Mesothelial cell of epicardium (in vitro differentiated cells): Measurements from ENCODE around the gene OR56A3. TPM values are rescaled to one million over a fixed set of nuclear protein-coding genes. Genes with fewer than 3 reads are reported as not detected.

Experiments used
- DNase-seq, 2 experiments: peaks; one replicate each; pipeline ENCODE4 v3.0.0; 2021; ENCODE audit warnings: low spot score in 2 of 2; ENCODE audit not compliant: unreplicated experiment in 2 of 2
- H3K27ac Mint-ChIP-seq: 2 replicates; pipeline ENCODE4 v1.8.0; 2021; ENCODE audit warnings: mixed read lengths
- H3K27me3 Mint-ChIP-seq: 2 replicates; pipeline ENCODE4 v1.8.0; 2021; ENCODE audit warnings: low read depth, mixed read lengths
- H3K36me3 Mint-ChIP-seq: 2 replicates; pipeline ENCODE4 v1.8.0; 2021; ENCODE audit warnings: mixed read lengths
- H3K4me1 Mint-ChIP-seq: 2 replicates; pipeline ENCODE4 v1.8.0; 2021; ENCODE audit warnings: mixed read lengths
- H3K4me3 Mint-ChIP-seq: 2 replicates; pipeline ENCODE4 v1.8.0; 2021; ENCODE audit warnings: mild to moderate bottlenecking, moderate library complexity, mixed read lengths
- H3K9me3 Mint-ChIP-seq: 2 replicates; pipeline ENCODE4 v1.8.0; 2021; ENCODE audit warnings: mixed read lengths
- total RNA-seq: library from RNA; stranded (reverse); gene quantifications from 3 replicates; pipeline ENCODE4 v1.2.1, GENCODE V29; 2021
- TF ChIP-seq, protein P1 (sequence below): fragments of 200-600 bp; sonication (generic); IDR thresholded peaks from one replicate; pipeline ENCODE4 v1.5.0; 2021; ENCODE audit warnings: antibody characterized with exemption; ENCODE audit not compliant: unreplicated experiment

Gene OR56A3
- total RNA-seq, 1 donor from 2014 or later = not detected

DNA sequence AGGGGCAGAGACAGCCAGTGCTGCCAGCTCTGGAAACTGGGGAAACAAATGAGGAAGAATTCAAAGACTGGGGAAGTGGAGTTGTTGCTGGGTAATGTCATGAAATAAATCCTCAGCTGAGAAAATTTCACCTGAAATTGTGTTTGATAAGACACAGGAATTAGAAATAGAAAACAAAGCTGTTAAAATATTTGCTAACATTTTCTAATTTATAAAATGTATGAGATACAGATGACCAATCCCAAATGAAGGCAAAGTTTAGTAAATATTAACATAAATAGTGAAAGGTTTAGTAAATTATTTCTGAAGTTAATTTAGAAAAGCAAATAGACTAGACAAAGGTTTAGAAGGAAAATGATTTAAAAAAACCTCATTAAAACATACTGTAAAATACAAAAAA is 26.3 kb downstream of the OR56A3 start, which contains the start of gene OR56A5:
OR56A5 (minus strand) TSS at position 101 of the 400 bp plus-strand sequence; CDS start at position 101, 0 bp downstream.
- Mint-ChIP-seq H3K4me1 (no peaks in the 10 kb centered on the region), H3K9me3 (peaks cover 31% of the 10 kb centered on the region), H3K27me3 (peaks cover 16% of the 10 kb centered on the region), H3K27ac (no peak within 1 kb of the TSS), H3K36me3 (no peaks in the 10 kb centered on the region), H3K4me3 (no peak within 1 kb of the TSS)
- TF ChIP-seq, protein P1, sequence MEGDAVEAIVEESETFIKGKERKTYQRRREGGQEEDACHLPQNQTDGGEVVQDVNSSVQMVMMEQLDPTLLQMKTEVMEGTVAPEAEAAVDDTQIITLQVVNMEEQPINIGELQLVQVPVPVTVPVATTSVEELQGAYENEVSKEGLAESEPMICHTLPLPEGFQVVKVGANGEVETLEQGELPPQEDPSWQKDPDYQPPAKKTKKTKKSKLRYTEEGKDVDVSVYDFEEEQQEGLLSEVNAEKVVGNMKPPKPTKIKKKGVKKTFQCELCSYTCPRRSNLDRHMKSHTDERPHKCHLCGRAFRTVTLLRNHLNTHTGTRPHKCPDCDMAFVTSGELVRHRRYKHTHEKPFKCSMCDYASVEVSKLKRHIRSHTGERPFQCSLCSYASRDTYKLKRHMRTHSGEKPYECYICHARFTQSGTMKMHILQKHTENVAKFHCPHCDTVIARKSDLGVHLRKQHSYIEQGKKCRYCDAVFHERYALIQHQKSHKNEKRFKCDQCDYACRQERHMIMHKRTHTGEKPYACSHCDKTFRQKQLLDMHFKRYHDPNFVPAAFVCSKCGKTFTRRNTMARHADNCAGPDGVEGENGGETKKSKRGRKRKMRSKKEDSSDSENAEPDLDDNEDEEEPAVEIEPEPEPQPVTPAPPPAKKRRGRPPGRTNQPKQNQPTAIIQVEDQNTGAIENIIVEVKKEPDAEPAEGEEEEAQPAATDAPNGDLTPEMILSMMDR = no peak
- DNase-seq = no peak

GRCh38 chr11:5973530-5973929 is 31.5 kb downstream of the OR56A3 start:
- Mint-ChIP-seq H3K4me1 (no peaks in the 10 kb centered on the region), H3K27ac (no peak overlapping the region), H3K4me3 (no peak overlapping the region), H3K9me3 (peaks cover 23% of the 10 kb centered on the region), H3K36me3 (no peaks in the 10 kb centered on the region), H3K27me3 (peaks cover 16% of the 10 kb centered on the region)
- TF ChIP-seq, protein P1 = no peak
- no peak for DNase-seq

GRCh38 chr11:5983443-5983842 is 41.4 kb downstream of the OR56A3 start:
- no peak overlapping the region for H3K27ac Mint-ChIP-seq
- peaks cover 36% of the 10 kb centered on the region for H3K9me3 Mint-ChIP-seq
- no peaks in the 10 kb centered on the region for H3K36me3 Mint-ChIP-seq
- TF ChIP-seq, protein P1 = no peak
- DNase-seq = no peak
- peaks cover 9% of the 10 kb centered on the region for H3K27me3 Mint-ChIP-seq
- no peak overlapping the region for H3K4me3 Mint-ChIP-seq
- H3K4me1 Mint-ChIP-seq = no peaks in the 10 kb centered on the region

DNA sequence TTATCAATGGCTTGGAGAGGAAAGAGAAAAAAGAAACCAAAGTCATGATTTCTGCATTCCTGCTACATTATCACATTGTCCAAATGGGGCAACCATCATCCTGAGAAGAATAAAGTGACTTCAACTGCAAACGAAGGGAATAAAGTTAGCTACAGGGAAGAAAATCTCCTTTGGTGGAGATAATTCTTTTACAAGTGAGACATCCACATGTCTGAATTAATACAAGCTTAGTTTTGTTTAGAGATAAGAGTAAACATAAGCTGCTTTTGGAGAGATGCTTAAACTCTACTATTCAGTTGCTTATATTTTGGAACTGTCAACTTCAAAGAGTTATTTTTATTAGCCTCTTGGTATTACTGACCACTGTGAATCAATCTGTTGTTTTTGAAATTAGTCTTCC is 44.8 kb downstream of the OR56A3 start, which contains the start of gene OR52L1:
OR52L1 (minus strand) TSS at position 101 of the 400 bp plus-strand sequence; CDS start at position 46, 55 bp downstream.
- Mint-ChIP-seq H3K27ac (no peak within 1 kb of the TSS), H3K36me3 (no peaks in the 10 kb centered on the region), H3K27me3 (peaks cover 34% of the 10 kb centered on the region), H3K4me1 (no peaks in the 10 kb centered on the region), H3K4me3 (no peak within 1 kb of the TSS), H3K9me3 (peaks cover 3% of the 10 kb centered on the region)
- TF ChIP-seq, protein P1 = no peak
- DNase-seq = no peak

DNA sequence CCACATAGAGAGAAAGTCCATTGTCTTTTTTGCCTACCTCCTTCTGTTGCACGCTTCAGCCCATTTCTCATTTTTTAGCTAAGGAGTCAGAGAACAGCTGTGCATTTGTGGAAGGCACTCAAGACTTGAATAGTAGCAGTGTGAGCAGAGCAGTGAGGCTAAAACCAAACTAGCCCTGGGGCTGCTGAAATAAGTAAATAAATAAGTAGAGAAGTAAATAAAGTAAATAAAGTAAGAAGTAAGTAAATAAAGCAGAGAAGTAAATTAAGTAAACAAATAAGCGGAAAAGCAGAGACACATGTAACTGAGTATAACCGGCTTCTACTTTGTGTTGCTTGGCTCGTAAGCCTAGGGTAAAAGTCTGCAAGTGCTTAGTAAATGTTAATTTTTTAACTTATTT is 47.2 kb downstream of the OR56A3 start:
- H3K27ac Mint-ChIP-seq = no peak overlapping the region
- TF ChIP-seq, protein P1 = no peak
- no peak overlapping the region for H3K4me3 Mint-ChIP-seq
- H3K36me3 Mint-ChIP-seq = no peaks in the 10 kb centered on the region
- H3K27me3 Mint-ChIP-seq = peaks cover 36% of the 10 kb centered on the region
- no peak for DNase-seq
- H3K9me3 Mint-ChIP-seq = no peaks in the 10 kb centered on the region
- no peaks in the 10 kb centered on the region for H3K4me1 Mint-ChIP-seq

- no peak for DNase-seq
- no peaks in the 10 kb centered on the region for H3K36me3 Mint-ChIP-seq
- H3K27ac Mint-ChIP-seq = no peak overlapping the region
- H3K9me3 Mint-ChIP-seq = no peaks in the 10 kb centered on the region
- H3K4me1 Mint-ChIP-seq = no peaks in the 10 kb centered on the region
- no peak overlapping the region for H3K4me3 Mint-ChIP-seq
- peaks cover 44% of the 10 kb centered on the region for H3K27me3 Mint-ChIP-seq
- TF ChIP-seq, protein P1 = no peak
Observed at GRCh38 chr11:5992150-5992549, 50.1 kb downstream of the OR56A3 start.
